ENCODE measurements around the gene YJEFN3. TPM values are rescaled to one million over a fixed set of nuclear protein-coding genes. Genes with fewer than 3 reads are reported as not detected.

YJEFN3 gene
- total RNA-seq, 2 donors from 2014 or later = 0.85 to 1.5 TPM

- Histone ChIP-seq H3K4me1 (no peaks in the 10 kb centered on the region), H3K27ac (no peak overlapping the region), H3K9me3 (no peaks in the 10 kb centered on the region), H3K36me3 (no peaks in the 10 kb centered on the region), H3K4me3 (no peak overlapping the region), H3K27me3 (no peaks in the 10 kb centered on the region)
- TF ChIP-seq CTCF (IDR thresholded peaks at IDR 0.05) = no peak
- no peak for DNase-seq (ENCODE audit: low spot score)
Measured at GRCh38 chr19:19581391-19581790, 52.7 kb downstream of the YJEFN3 start.

- no peak for DNase-seq (ENCODE audit: low spot score)
- H3K4me1 ChIP-seq = no peaks in the 10 kb centered on the region
- no peak for TF ChIP-seq CTCF (IDR thresholded peaks at IDR 0.05)
- no peaks in the 10 kb centered on the region for H3K36me3 ChIP-seq
- H3K27me3 ChIP-seq = no peaks in the 10 kb centered on the region
- no peak overlapping the region for H3K4me3 ChIP-seq
- no peak overlapping the region for H3K27ac ChIP-seq
- no peaks in the 10 kb centered on the region for H3K9me3 ChIP-seq
Measured at GRCh38 chr19:19582471-19582870, 53.8 kb downstream of the YJEFN3 start.

- no peaks in the 10 kb centered on the region for H3K27me3 ChIP-seq
- TF ChIP-seq CTCF (IDR thresholded peaks at IDR 0.05) = no peak
- no peaks in the 10 kb centered on the region for H3K4me1 ChIP-seq
- H3K9me3 ChIP-seq = no peaks in the 10 kb centered on the region
- no peaks in the 10 kb centered on the region for H3K36me3 ChIP-seq
- DNase-seq (ENCODE audit: low spot score) = no peak
- H3K4me3 ChIP-seq = no peak overlapping the region
- no peak overlapping the region for H3K27ac ChIP-seq
Measured at GRCh38 chr19:19584356-19584755, 55.6 kb downstream of the YJEFN3 start.

Other genes starting within 250 kb of the YJEFN3 start
- 10 to 100 TPM; 33.7 to 36.6 TPM for gene SUGP1, start 208.4 kb upstream of the YJEFN3 start, total RNA-seq
- gene MAU2, start 208.1 kb upstream of the YJEFN3 start, total RNA-seq = 10 to 100 TPM; 22.1 to 31.3 TPM
- gene GATAD2A, start 123.2 kb upstream of the YJEFN3 start, total RNA-seq = 10 to 100 TPM; 27.7 to 32.9 TPM
- 1 to 10 TPM; 1.2 to 1.3 TPM for gene TSSK6, start 13.4 kb upstream of the YJEFN3 start, total RNA-seq
- gene NDUFA13, start 12.7 kb upstream of the YJEFN3 start, total RNA-seq = 100 to 1,000 TPM in 1 of 2 donors, 10 to 100 TPM in 1; 59.3 to 198 TPM
- under 1 TPM; 0.19 to 0.24 TPM for gene CILP2, start 9.4 kb downstream of the YJEFN3 start, total RNA-seq
- gene PBX4, start 89.8 kb downstream of the YJEFN3 start, total RNA-seq = not detected
- gene LPAR2, start 99.3 kb downstream of the YJEFN3 start, total RNA-seq = 1 to 10 TPM in 1 of 2 donors, under 1 TPM in 1; 0.89 to 3.1 TPM
- gene GMIP, start 114.7 kb downstream of the YJEFN3 start, total RNA-seq = 1 to 10 TPM; 2.3 to 4.9 TPM
- 10 to 100 TPM; 23.6 to 62.1 TPM for gene ATP13A1, start 134.8 kb downstream of the YJEFN3 start, total RNA-seq
- 1 to 10 TPM; 3.0 to 3.4 TPM for gene ZNF101, start 139.9 kb downstream of the YJEFN3 start, total RNA-seq
- gene ZNF14, start 204.2 kb downstream of the YJEFN3 start, total RNA-seq = 1 to 10 TPM; 2.8 to 4.6 TPM